ENCODE data around the gene PPARG.

- TF ChIP-seq, protein P1, sequence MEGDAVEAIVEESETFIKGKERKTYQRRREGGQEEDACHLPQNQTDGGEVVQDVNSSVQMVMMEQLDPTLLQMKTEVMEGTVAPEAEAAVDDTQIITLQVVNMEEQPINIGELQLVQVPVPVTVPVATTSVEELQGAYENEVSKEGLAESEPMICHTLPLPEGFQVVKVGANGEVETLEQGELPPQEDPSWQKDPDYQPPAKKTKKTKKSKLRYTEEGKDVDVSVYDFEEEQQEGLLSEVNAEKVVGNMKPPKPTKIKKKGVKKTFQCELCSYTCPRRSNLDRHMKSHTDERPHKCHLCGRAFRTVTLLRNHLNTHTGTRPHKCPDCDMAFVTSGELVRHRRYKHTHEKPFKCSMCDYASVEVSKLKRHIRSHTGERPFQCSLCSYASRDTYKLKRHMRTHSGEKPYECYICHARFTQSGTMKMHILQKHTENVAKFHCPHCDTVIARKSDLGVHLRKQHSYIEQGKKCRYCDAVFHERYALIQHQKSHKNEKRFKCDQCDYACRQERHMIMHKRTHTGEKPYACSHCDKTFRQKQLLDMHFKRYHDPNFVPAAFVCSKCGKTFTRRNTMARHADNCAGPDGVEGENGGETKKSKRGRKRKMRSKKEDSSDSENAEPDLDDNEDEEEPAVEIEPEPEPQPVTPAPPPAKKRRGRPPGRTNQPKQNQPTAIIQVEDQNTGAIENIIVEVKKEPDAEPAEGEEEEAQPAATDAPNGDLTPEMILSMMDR (IDR thresholded peaks at IDR 0.05), result no peak
- no peak for TF ChIP-seq POLR2A (IDR thresholded peaks at IDR 0.05)
These were observed 95.8 kb downstream of the PPARG start for GRCh38 chr3:12384451-12385233.
